Activated CD4-positive, alpha-beta T cell treated with anti-CD3 and anti-CD28 coated beads, Interleukin-2, amount 10 ng/mL, durations not matched to agents 7 days and 5 days (primary cell): ENCODE measurements around the gene CCDC57. TPM values are rescaled to one million over a fixed set of nuclear protein-coding genes. Genes with fewer than 3 reads are reported as not detected.
A peak's percentile ranks its signal among the peaks of the same experiment; 100 is the strongest.

Source experiments
- CTCF ChIA-PET: fragments of 350-600 bp; sonication (Branson Sonifier 250); formaldehyde crosslinking; loops from one replicate; lab custom pipeline; 2021; ENCODE audit warnings: antibody characterized with exemption; lab: Charles Lee
- POLR2A ChIA-PET: fragments of 350-600 bp; sonication (Branson Sonifier 250); formaldehyde crosslinking; loops from one replicate; lab custom pipeline; 2021; ENCODE audit warnings: antibody characterized with exemption; lab: Charles Lee
- DNase-seq: peaks from one replicate; pipeline ENCODE4 v3.0.0-alpha.2; 2020
- H3K27ac Mint-ChIP-seq: one replicate; pipeline ENCODE4 v1.8.0; 2021; ENCODE audit warnings: mild to moderate bottlenecking, moderate library complexity, mixed read lengths
- H3K27me3 Mint-ChIP-seq: one replicate; pipeline ENCODE4 v1.8.0; 2021; ENCODE audit warnings: mixed read lengths
- H3K36me3 Mint-ChIP-seq: one replicate; pipeline ENCODE4 v1.8.0; 2021; ENCODE audit warnings: low read depth, mixed read lengths
- H3K4me1 Mint-ChIP-seq: one replicate; pipeline ENCODE4 v1.8.0; 2021; ENCODE audit warnings: mixed read lengths
- H3K4me3 Mint-ChIP-seq: one replicate; pipeline ENCODE4 v1.8.0; 2021; ENCODE audit warnings: mild to moderate bottlenecking, moderate library complexity, mixed read lengths
- H3K9me3 Mint-ChIP-seq: one replicate; pipeline ENCODE4 v1.8.0; 2021; ENCODE audit warnings: mixed read lengths
- total RNA-seq, 2 experiments: library from RNA; stranded (reverse); gene quantifications; one replicate each; pipeline ENCODE4 v1.2.3, GENCODE V29; 2021

CCDC57 gene
- total RNA-seq, 2 experiments from 2014 or later, result 60.5 to 69.7 TPM

- peaks cover 5% of the 10 kb centered on the region for H3K36me3 Mint-ChIP-seq
- no peaks in the 10 kb centered on the region for H3K27me3 Mint-ChIP-seq
- ChIA-PET CTCF (interaction anchor here (1.0 to 1.4 kb wide), 2 partner anchors 10 to 200 kb away, joined by 3 to 4 read pairs; no protein-coding TSS in a partner anchor), POLR2A (no interaction called here)
- H3K9me3 Mint-ChIP-seq, result no peaks in the 10 kb centered on the region
- H3K4me3 Mint-ChIP-seq, result peak overlapping the region; percentile 78
- DNase-seq, result peak; percentile 62
- H3K4me1 Mint-ChIP-seq, result peaks cover 21% of the 10 kb centered on the region
- H3K27ac Mint-ChIP-seq, result no peak overlapping the region
These were observed 18.1 kb upstream of the CCDC57 start for GRCh38 chr17:82230609-82231311.

DNA sequence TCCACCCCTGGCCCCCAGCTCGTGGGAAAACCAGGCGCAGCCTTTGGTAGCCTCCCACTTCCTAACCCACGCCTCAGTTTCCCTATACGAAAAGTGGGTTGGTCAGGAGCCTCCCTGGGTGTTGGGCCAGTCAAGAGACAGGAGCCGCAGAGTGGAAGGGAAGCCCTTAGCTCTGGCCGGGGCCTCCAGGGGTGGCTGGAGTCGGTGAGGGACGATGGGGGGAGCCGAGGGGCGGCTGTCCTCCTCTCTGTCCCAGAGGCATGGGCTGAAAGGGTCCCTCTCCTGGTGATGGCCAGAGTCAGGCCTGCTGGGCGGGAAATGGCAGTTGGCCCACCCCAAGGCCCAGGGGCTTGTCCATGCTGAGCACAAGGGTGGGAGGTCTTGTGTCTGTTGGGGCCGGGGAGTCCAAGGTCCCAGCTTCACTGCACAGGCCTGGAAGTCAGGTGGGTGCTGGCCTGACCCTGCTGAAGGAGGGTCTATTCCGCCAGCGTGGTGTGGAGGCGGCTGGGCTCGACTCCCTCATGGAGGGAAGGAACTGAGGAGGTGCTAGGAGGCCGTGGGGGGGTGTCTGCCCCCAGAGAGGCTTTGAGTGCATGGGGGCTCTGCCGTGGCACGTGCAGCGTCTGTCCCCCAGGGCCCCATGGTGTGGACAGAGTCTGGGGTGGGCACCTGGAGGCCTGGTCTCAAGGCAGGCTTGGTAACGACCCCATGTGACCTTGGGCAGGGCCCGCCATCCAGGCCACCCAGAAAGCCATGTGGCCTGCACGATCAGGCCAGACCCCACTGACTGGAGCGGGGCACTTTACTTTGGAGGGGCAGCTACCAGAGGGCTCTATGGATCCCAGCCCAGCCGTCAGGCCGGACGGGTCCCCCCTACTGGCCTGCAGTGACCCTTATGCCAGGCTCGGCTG is 17.3 kb upstream of the CCDC57 start:
- H3K4me3 Mint-ChIP-seq, result peak overlapping the region; percentile 78
- peaks cover 5% of the 10 kb centered on the region for H3K36me3 Mint-ChIP-seq
- no peaks in the 10 kb centered on the region for H3K9me3 Mint-ChIP-seq
- H3K27ac Mint-ChIP-seq, result peak overlapping the region; percentile 88
- no peak for DNase-seq
- H3K4me1 Mint-ChIP-seq, result peaks cover 15% of the 10 kb centered on the region
- CTCF ChIA-PET, result interaction anchor here (1.0 to 1.6 kb wide), 5 partner anchors 8 to 200 kb away, joined by 3 to 8 read pairs (median 4); no protein-coding TSS in a partner anchor
- POLR2A ChIA-PET, result no interaction called here
- no peaks in the 10 kb centered on the region for H3K27me3 Mint-ChIP-seq

- peak; percentile 67 for DNase-seq
- H3K9me3 Mint-ChIP-seq, result no peaks in the 10 kb centered on the region
- POLR2A ChIA-PET, result no interaction called here
- peaks cover 5% of the 10 kb centered on the region for H3K36me3 Mint-ChIP-seq
- H3K27me3 Mint-ChIP-seq, result no peaks in the 10 kb centered on the region
- H3K4me1 Mint-ChIP-seq, result peaks cover 14% of the 10 kb centered on the region
- peak within 1 kb of the TSS; percentile 94 for H3K27ac Mint-ChIP-seq
- peak within 1 kb of the TSS; percentile 86 for H3K4me3 Mint-ChIP-seq
- CTCF ChIA-PET, result interaction anchor here (0.6 to 1.6 kb wide), 5 partner anchors 8 to 313 kb away, joined by 3 to 8 read pairs (median 5); no protein-coding TSS in a partner anchor
These were observed 16.4 kb upstream of the CCDC57 start, which contains the start of gene SLC16A3 for GRCh38 chr17:82228842-82229697. TSS of gene SLC16A3 (plus strand) at chr17:82229042. CDS start at chr17:82236009, 6,967 bp downstream.

GRCh38 chr17:82228278-82228841 is 15.7 kb upstream of the CCDC57 start:
- DNase-seq, result peak; percentile 74
- ChIA-PET POLR2A (no interaction called here), CTCF (interaction anchor here (0.6 to 1.6 kb wide), 4 partner anchors 8 to 312 kb away, joined by 3 to 5 read pairs (median 4); no protein-coding TSS in a partner anchor)
- Mint-ChIP-seq H3K4me1 (peaks cover 11% of the 10 kb centered on the region), H3K27me3 (no peaks in the 10 kb centered on the region), H3K4me3 (peak overlapping the region; percentile 86), H3K27ac (peak overlapping the region; percentile 94), H3K36me3 (peaks cover 5% of the 10 kb centered on the region), H3K9me3 (no peaks in the 10 kb centered on the region)

GRCh38 chr17:82227629-82228277 is 15.1 kb upstream of the CCDC57 start:
- H3K9me3 Mint-ChIP-seq, result no peaks in the 10 kb centered on the region
- peak overlapping the region; percentile 94 for H3K27ac Mint-ChIP-seq
- H3K4me3 Mint-ChIP-seq, result peak overlapping the region; percentile 86
- peaks cover 11% of the 10 kb centered on the region for H3K4me1 Mint-ChIP-seq
- no peaks in the 10 kb centered on the region for H3K27me3 Mint-ChIP-seq
- no peak for DNase-seq
- peaks cover 5% of the 10 kb centered on the region for H3K36me3 Mint-ChIP-seq
- ChIA-PET CTCF (interaction anchor here (0.5 to 1.6 kb wide), 3 partner anchors 7 to 327 kb away, joined by 3 to 5 read pairs (median 3); no protein-coding TSS in a partner anchor), POLR2A (no interaction called here)

DNA sequence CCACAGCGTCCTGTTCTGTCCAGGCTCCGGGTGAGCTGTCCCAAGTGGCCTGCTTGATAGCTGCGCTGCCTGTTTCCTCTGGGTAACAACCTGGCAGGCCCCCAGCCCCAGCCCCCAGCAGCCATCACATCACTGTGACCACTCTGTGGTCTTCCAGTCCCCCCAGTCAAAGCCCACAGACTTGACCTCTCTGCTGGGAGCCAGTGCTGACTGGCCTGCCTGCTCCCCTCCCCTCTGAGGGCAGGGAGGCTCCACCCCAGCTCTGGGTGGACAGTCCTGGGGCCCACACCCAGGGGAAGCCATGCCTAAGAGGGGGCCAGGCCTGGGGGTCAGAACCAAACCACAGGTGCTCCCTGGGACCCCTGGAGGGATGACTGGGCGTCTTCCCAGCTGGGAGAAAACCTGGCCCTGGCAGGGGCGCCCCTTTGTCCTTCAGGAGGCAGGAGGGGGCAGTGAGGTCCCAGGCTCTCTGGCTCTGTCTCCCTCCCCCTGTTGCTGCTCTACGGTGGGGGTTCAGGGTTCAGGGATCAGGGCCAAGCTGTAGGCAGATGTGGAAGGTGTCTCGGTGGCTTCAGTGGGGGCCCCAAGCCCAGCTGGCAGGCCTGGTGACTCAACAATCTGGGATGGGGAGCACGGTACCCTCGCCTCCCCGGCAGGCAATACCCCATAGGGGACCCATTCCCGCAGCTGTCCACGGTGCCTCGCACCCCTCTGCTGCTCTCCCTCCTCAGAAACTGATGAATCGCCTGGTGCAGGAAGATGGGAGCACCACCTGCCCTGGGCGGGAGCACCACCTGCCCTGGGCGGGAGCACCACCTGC is 14.4 kb upstream of the CCDC57 start:
- H3K9me3 Mint-ChIP-seq, result no peaks in the 10 kb centered on the region
- no peak for DNase-seq
- H3K36me3 Mint-ChIP-seq, result peaks cover 5% of the 10 kb centered on the region
- H3K4me1 Mint-ChIP-seq, result peaks cover 11% of the 10 kb centered on the region
- ChIA-PET CTCF (interaction anchor here (0.5 to 2.2 kb wide), 3 partner anchors 9 to 328 kb away, joined by 3 to 8 read pairs (median 5); no protein-coding TSS in a partner anchor), POLR2A (no interaction called here)
- H3K4me3 Mint-ChIP-seq, result peak overlapping the region; percentile 36
- no peaks in the 10 kb centered on the region for H3K27me3 Mint-ChIP-seq
- H3K27ac Mint-ChIP-seq, result peak overlapping the region; percentile 60

DNA sequence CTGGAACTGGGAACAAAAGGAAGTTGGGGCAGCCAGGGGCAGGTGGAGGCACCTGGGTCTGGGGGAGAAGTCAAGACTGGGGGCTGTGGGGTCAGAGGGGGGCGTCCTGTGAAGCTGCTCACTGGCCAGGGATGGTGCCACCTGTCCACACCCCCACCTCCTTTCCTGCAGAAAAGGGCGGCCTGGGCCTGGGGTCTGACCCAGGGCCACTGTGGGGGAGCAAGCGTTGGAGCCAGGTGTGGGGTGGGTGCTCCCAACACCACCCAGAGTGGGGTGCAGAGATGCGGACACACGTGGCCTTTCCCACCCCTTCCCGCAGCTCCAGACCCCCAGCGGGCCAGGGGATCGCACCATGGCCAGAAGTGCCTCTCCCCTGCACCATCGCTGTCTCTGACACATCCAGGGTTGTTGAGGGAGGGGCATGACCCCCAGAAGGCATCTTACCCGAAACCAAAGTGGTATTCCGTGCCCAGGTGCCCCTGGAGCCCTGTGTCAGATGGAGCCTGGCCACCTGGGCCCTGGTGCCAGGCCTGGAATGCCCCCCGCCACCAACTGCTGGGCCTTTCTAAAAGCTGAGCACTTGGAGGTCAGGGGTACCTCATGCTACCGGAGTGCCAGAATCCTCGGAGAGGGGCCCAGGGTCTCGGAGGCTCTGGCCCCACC is 13.6 kb upstream of the CCDC57 start:
- ChIA-PET POLR2A (no interaction called here), CTCF (interaction anchor here (0.8 to 2.2 kb wide), 5 partner anchors 10 to 232 kb away, joined by 3 to 8 read pairs (median 5); no protein-coding TSS in a partner anchor)
- Mint-ChIP-seq H3K9me3 (no peaks in the 10 kb centered on the region), H3K27me3 (peaks cover 3% of the 10 kb centered on the region), H3K27ac (no peak overlapping the region), H3K4me1 (peaks cover 11% of the 10 kb centered on the region), H3K36me3 (peaks cover 5% of the 10 kb centered on the region), H3K4me3 (no peak overlapping the region)
- DNase-seq, result no peak

- no peak overlapping the region for H3K4me3 Mint-ChIP-seq
- POLR2A ChIA-PET, result no interaction called here
- H3K4me1 Mint-ChIP-seq, result peaks cover 11% of the 10 kb centered on the region
- H3K27me3 Mint-ChIP-seq, result peaks cover 3% of the 10 kb centered on the region
- H3K36me3 Mint-ChIP-seq, result peaks cover 5% of the 10 kb centered on the region
- H3K9me3 Mint-ChIP-seq, result no peaks in the 10 kb centered on the region
- no peak overlapping the region for H3K27ac Mint-ChIP-seq
- CTCF ChIA-PET, result interaction anchor here (0.8 to 2.2 kb wide), 4 partner anchors 10 to 232 kb away, joined by 3 to 8 read pairs (median 4); no protein-coding TSS in a partner anchor
- DNase-seq, result no peak
These were observed 12.9 kb upstream of the CCDC57 start for GRCh38 chr17:82225368-82226029.

- CTCF ChIA-PET, result interaction anchor here (2.2 kb wide), 1 partner anchor 9 kb away, joined by 8 read pairs; no protein-coding TSS in a partner anchor
- Mint-ChIP-seq H3K4me3 (no peak overlapping the region), H3K36me3 (no peaks in the 10 kb centered on the region), H3K27me3 (peaks cover 3% of the 10 kb centered on the region), H3K27ac (no peak overlapping the region), H3K4me1 (peaks cover 6% of the 10 kb centered on the region), H3K9me3 (no peaks in the 10 kb centered on the region)
- POLR2A ChIA-PET, result no interaction called here
- no peak for DNase-seq
These were observed 12.0 kb upstream of the CCDC57 start for GRCh38 chr17:82224666-82225065.

DNA sequence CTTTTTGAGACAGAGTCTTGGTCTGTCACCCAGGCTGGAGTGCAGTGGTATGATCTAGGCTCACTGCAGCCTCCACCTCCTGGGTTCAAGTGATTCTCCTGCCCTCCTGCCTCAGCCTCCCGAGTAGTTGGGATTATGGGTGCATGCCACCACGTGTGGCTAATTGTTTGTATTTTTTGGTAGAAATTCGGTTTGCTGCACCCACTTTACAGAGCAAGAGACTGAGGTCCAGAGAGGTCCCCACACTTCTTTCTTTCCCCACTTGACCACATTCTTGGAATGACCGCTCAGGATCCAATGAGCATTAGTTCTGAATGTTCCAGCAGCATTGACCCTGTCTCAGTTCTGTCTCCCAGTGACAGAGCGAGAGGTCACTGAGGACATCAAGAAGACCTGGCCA is 10.9 kb upstream of the CCDC57 start:
- H3K4me3 Mint-ChIP-seq, result no peak overlapping the region
- H3K36me3 Mint-ChIP-seq, result no peaks in the 10 kb centered on the region
- peaks cover 6% of the 10 kb centered on the region for H3K4me1 Mint-ChIP-seq
- ChIA-PET CTCF (interaction anchor here (1.1 kb wide), 1 partner anchor 12 kb away, joined by 3 read pairs; no protein-coding TSS in a partner anchor), POLR2A (no interaction called here)
- no peak for DNase-seq
- peaks cover 3% of the 10 kb centered on the region for H3K27me3 Mint-ChIP-seq
- no peak overlapping the region for H3K27ac Mint-ChIP-seq
- no peaks in the 10 kb centered on the region for H3K9me3 Mint-ChIP-seq
